HepG2 (cell line): ENCODE results near the gene DENND1C. TPM values are rescaled to one million over a fixed set of nuclear protein-coding genes. Genes with fewer than 3 reads are reported as not detected.

Source experiments
- ETV5 ChIP-seq: IDR thresholded peaks from 2 replicates; pipeline ENCODE4 v1.6.1; 2018; ENCODE audit warnings: missing biosample characterization, missing genetic modification reagents, inconsistent platforms, borderline replicate concordance
- KDM5B ChIP-seq: sonication (generic); formaldehyde crosslinking; IDR thresholded peaks from 2 replicates; pipeline ENCODE4 v1.4.0; 2020; ENCODE audit warnings: missing genetic modification reagents, mild to moderate bottlenecking, borderline replicate concordance
- KLF15 ChIP-seq: sonication (generic); formaldehyde crosslinking; IDR thresholded peaks from 2 replicates; pipeline ENCODE4 v1.8.1; 2023; ENCODE audit warnings: borderline replicate concordance, mild to moderate bottlenecking, inconsistent platforms, missing genetic modification reagents, mixed read lengths
- NFKB2 ChIP-seq: sonication (generic); formaldehyde crosslinking; IDR thresholded peaks from 2 replicates; pipeline ENCODE4 v1.4.0; 2020; ENCODE audit warnings: missing genetic modification reagents, borderline replicate concordance
- PRDM4 ChIP-seq: sonication (generic); formaldehyde crosslinking; IDR thresholded peaks from 2 replicates; pipeline ENCODE4 v1.9.0; 2021; ENCODE audit warnings: missing genetic modification reagents, borderline replicate concordance
- RARG ChIP-seq: sonication (generic); formaldehyde crosslinking; IDR thresholded peaks from 2 replicates; pipeline ENCODE4 v1.4.0; 2020; ENCODE audit warnings: low read depth, mild to moderate bottlenecking, missing genetic modification reagents
- REL ChIP-seq: sonication (generic); formaldehyde crosslinking; conservative IDR thresholded peaks from 2 replicates; pipeline ENCODE4 v1.8.0; 2022; ENCODE audit warnings: mild to moderate bottlenecking, missing genetic modification reagents, moderate library complexity
- RFXANK ChIP-seq: IDR thresholded peaks from 2 replicates; pipeline ENCODE4 v1.6.1; 2016
- RFXAP ChIP-seq: sonication (generic); formaldehyde crosslinking; IDR thresholded peaks from 2 replicates; pipeline ENCODE4 v1.4.0; 2020; ENCODE audit warnings: missing genetic modification reagents, borderline replicate concordance
- SMC3 ChIP-seq: IDR thresholded peaks from 2 replicates; pipeline ENCODE4 v1.6.1; 2011; ENCODE audit warnings: low read length, improper control_type of control experiment
- TBL1XR1 ChIP-seq: fragments of 150-350 bp; IDR thresholded peaks from 2 replicates; pipeline ENCODE4 v1.6.1; 2014; ENCODE audit warnings: borderline replicate concordance, low read length; ENCODE audit not compliant: partially characterized antibody
- THAP9 ChIP-seq: sonication (generic); formaldehyde crosslinking; IDR thresholded peaks from 2 replicates; pipeline ENCODE4; 2020; ENCODE audit warnings: missing genetic modification reagents, mild to moderate bottlenecking, borderline replicate concordance
- ZNF891 ChIP-seq: sonication (generic); formaldehyde crosslinking; IDR thresholded peaks from 2 replicates; pipeline ENCODE4 v1.5.0; 2020; ENCODE audit warnings: mild to moderate bottlenecking, missing genetic modification reagents
- polyA plus RNA-seq, 8 experiments: library from polyadenylated mRNA; depleted of rRNA in 3 of 8; stranded (reverse) in 7 of 8; unstranded in 1 of 8; fragments of >200 nt; fragmentation: Illumina TruSeq in 4 of 8; extraction: Trizol in 4 of 8; gene quantifications; 2 replicates each; pipeline versions ENCODE4 v1.2.1 to v1.2.3, GENCODE V29; 2011 to 2016; ENCODE audit warnings: low read depth in 4 of 8, missing spikeins in 1 of 8, mixed read lengths in 1 of 8; ENCODE audit not compliant: insufficient read depth in 1 of 8
- total RNA-seq, 5 experiments: library from RNA; depleted of rRNA; stranded (reverse); fragments of >200 nt; fragmentation: Illumina TruSeq; extraction: Trizol; gene quantifications; 2 replicates each; pipeline ENCODE4 v1.2.3, GENCODE V29; 2016; ENCODE audit warnings: low read depth in 1 of 5
- TF ChIP-seq, protein P1 (sequence below): sonication (generic); formaldehyde crosslinking; IDR thresholded peaks from 2 replicates; pipeline ENCODE4 v1.4.0; 2020; ENCODE audit warnings: missing genetic modification reagents, mild to moderate bottlenecking, borderline replicate concordance
- TF ChIP-seq, protein P2 (sequence below): sonication (generic); formaldehyde crosslinking; IDR thresholded peaks from 2 replicates; pipeline ENCODE4 v1.5.1; 2020; ENCODE audit warnings: missing genetic modification reagents, mild to moderate bottlenecking, borderline replicate concordance

DENND1C gene
- total and polyA plus RNA-seq, 2 of the 13 experiments (the other 11 are each of a cell fraction or from before 2014, with no cell fraction given) = 0.04 to 0.73 TPM

DNA sequence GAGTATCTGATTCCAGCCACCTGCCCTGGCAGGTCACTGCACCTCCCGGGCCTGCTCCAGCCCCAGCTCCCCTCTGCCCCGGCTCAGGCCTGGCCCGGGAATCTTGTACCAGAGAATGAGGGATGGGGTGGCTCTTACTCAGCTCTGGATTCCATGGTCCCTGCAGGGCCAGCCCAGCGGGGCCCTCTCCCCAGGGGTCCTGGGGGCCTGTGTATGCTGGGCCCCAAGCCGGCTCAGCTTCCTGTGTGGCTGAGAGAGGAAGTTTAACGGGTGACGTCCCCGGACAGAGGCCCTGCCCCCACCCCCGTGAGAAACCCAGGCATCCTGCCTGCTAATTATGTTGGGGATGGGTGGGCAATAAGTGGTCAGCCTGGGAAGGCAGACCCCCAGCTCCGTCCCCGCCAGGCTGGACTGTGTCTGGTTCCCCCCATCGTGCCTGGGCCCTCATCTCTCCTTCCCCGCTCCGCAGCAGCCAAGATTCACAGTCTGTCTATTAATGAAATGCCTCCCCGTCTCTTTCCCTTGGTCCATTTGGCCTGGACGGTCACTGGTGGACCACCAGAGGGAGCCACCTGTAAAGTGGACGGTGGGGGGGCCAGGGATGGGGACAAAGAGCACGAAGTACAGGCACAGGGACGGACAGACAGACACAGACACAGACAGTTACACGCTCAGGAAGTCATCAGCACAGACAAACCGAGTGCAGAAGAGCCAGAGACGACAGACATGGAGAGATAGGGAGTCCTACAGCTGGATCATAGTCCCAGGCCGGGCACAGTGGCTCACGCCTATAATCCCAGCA is at the start of gene DENND1C (continued):
- TF ChIP-seq THAP9 (CRISPR knock-in tag) (no peak), KDM5B (CRISPR knock-in tag) (no peak), TBL1XR1 (no peak), NFKB2 (no peak), ETV5 (CRISPR knock-in tag) (no peak), PRDM4 (CRISPR knock-in tag) (no peak), RFXANK (CRISPR knock-in tag) (no peak), RARG (CRISPR knock-in tag) (no peak), RFXAP (CRISPR knock-in tag) (peak; percentile 33; the same call in 1 of the 2 replicates), SMC3 (peak; percentile 77), REL (CRISPR knock-in tag) (no peak), KLF15 (CRISPR knock-in tag) (no peak), ZNF891 (CRISPR knock-in tag) (no peak)
- TF ChIP-seq, protein P1, sequence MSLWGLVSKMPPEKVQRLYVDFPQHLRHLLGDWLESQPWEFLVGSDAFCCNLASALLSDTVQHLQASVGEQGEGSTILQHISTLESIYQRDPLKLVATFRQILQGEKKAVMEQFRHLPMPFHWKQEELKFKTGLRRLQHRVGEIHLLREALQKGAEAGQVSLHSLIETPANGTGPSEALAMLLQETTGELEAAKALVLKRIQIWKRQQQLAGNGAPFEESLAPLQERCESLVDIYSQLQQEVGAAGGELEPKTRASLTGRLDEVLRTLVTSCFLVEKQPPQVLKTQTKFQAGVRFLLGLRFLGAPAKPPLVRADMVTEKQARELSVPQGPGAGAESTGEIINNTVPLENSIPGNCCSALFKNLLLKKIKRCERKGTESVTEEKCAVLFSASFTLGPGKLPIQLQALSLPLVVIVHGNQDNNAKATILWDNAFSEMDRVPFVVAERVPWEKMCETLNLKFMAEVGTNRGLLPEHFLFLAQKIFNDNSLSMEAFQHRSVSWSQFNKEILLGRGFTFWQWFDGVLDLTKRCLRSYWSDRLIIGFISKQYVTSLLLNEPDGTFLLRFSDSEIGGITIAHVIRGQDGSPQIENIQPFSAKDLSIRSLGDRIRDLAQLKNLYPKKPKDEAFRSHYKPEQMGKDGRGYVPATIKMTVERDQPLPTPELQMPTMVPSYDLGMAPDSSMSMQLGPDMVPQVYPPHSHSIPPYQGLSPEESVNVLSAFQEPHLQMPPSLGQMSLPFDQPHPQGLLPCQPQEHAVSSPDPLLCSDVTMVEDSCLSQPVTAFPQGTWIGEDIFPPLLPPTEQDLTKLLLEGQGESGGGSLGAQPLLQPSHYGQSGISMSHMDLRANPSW (CRISPR knock-in tag) = no peak
- TF ChIP-seq, protein P2, sequence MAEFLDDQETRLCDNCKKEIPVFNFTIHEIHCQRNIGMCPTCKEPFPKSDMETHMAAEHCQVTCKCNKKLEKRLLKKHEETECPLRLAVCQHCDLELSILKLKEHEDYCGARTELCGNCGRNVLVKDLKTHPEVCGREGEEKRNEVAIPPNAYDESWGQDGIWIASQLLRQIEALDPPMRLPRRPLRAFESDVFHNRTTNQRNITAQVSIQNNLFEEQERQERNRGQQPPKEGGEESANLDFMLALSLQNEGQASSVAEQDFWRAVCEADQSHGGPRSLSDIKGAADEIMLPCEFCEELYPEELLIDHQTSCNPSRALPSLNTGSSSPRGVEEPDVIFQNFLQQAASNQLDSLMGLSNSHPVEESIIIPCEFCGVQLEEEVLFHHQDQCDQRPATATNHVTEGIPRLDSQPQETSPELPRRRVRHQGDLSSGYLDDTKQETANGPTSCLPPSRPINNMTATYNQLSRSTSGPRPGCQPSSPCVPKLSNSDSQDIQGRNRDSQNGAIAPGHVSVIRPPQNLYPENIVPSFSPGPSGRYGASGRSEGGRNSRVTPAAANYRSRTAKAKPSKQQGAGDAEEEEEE (CRISPR knock-in tag) = no peak
